ENCODE results near the gene FSCN2. TPM values are rescaled to one million over a fixed set of nuclear protein-coding genes. Genes with fewer than 3 reads are reported as not detected.

FSCN2 gene
- 0.76 TPM for total RNA-seq

GRCh38 chr17:81527591-81528383 is at the start of gene FSCN2:
Gene FSCN2, plus strand, starts transcription at chr17:81528377. Its CDS starts 155 bp downstream, at chr17:81528532.
- ATAC-seq: peak; percentile 42

- no peak for ATAC-seq
These were observed 48.8 kb upstream of the FSCN2 start for GRCh38 chr17:81479175-81480071.

- no peak for ATAC-seq
These were observed 47.8 kb upstream of the FSCN2 start for GRCh38 chr17:81480140-81481072.

GRCh38 chr17:81481073-81481799 is 46.9 kb upstream of the FSCN2 start:
- ATAC-seq: peak; percentile 18

- ATAC-seq: no peak
These were observed 46.2 kb upstream of the FSCN2 start for GRCh38 chr17:81481815-81482505.

GRCh38 chr17:81482673-81483072 is 45.5 kb upstream of the FSCN2 start:
- no peak for ATAC-seq

GRCh38 chr17:81483085-81483861 is 44.9 kb upstream of the FSCN2 start:
- ATAC-seq: peak; percentile 2

GRCh38 chr17:81483862-81484194 is 44.3 kb upstream of the FSCN2 start:
- ATAC-seq: peak; percentile 2

- peak; percentile 84 for ATAC-seq
These were observed 43.8 kb upstream of the FSCN2 start for GRCh38 chr17:81484195-81484979.

GRCh38 chr17:81486199-81486810 is 41.9 kb upstream of the FSCN2 start:
- no peak for ATAC-seq

GRCh38 chr17:81487089-81487486 is 41.1 kb upstream of the FSCN2 start:
- ATAC-seq: no peak

- ATAC-seq: peak; percentile 48
These were observed 40.5 kb upstream of the FSCN2 start for GRCh38 chr17:81487487-81488275.

GRCh38 chr17:81488276-81488860 is 39.8 kb upstream of the FSCN2 start:
- ATAC-seq: no peak

GRCh38 chr17:81489012-81489997 is 38.9 kb upstream of the FSCN2 start:
- no peak for ATAC-seq

GRCh38 chr17:81489998-81490992 is 37.9 kb upstream of the FSCN2 start:
- no peak for ATAC-seq

Data from esophagus mucosa (tissue), 1 donor.